ENCODE measurements around the gene PDGFC. TPM values are rescaled to one million over a fixed set of nuclear protein-coding genes. Genes with fewer than 3 reads are reported as not detected.

Gene PDGFC
- total RNA-seq, 1 donor from 2014 or later: 31.3 TPM

- H3K36me3 ChIP-seq: no peaks in the 10 kb centered on the region
- H3K9me3 ChIP-seq: no peaks in the 10 kb centered on the region
- ATAC-seq: no peak
- intact Hi-C loops (cut with DNase I): no loop called here
- no peak for DNase-seq
- no peak for TF ChIP-seq CTCF (IDR thresholded peaks at IDR 0.05)
- no peak overlapping the region for H3K27ac ChIP-seq
- H3K27me3 ChIP-seq: no peaks in the 10 kb centered on the region
- no peak overlapping the region for H3K4me3 ChIP-seq
- no peaks in the 10 kb centered on the region for H3K4me1 ChIP-seq
Measured at GRCh38 chr4:156725257-156725656, 246.3 kb downstream of the PDGFC start.

- Histone ChIP-seq H3K9me3 (no peaks in the 10 kb centered on the region), H3K4me3 (no peak overlapping the region), H3K36me3 (no peaks in the 10 kb centered on the region), H3K27ac (no peak overlapping the region), H3K27me3 (no peaks in the 10 kb centered on the region), H3K4me1 (no peaks in the 10 kb centered on the region)
- DNase-seq: no peak
- TF ChIP-seq CTCF (IDR thresholded peaks at IDR 0.05): no peak
- intact Hi-C loops (cut with DNase I): no loop called here
- peak; percentile 46 for ATAC-seq
Measured at GRCh38 chr4:156723951-156724668, 247.5 kb downstream of the PDGFC start.

GRCh38 chr4:156718226-156718625 is 253.4 kb downstream of the PDGFC start:
- ATAC-seq (peak; percentile 59), DNase-seq (no peak)
- intact Hi-C loops (cut with DNase I): no loop called here
- no peaks in the 10 kb centered on the region for H3K27me3 ChIP-seq
- no peaks in the 10 kb centered on the region for H3K36me3 ChIP-seq
- no peak overlapping the region for H3K4me3 ChIP-seq
- H3K9me3 ChIP-seq: no peaks in the 10 kb centered on the region
- no peak overlapping the region for H3K27ac ChIP-seq
- TF ChIP-seq CTCF (IDR thresholded peaks at IDR 0.05): no peak
- no peaks in the 10 kb centered on the region for H3K4me1 ChIP-seq

- Histone ChIP-seq H3K9me3 (no peaks in the 10 kb centered on the region), H3K4me1 (no peaks in the 10 kb centered on the region), H3K36me3 (no peaks in the 10 kb centered on the region), H3K4me3 (no peak overlapping the region), H3K27ac (no peak overlapping the region), H3K27me3 (no peaks in the 10 kb centered on the region)
- DNase-seq (no peak), ATAC-seq (no peak)
- intact Hi-C loops (cut with DNase I): no loop called here
- TF ChIP-seq CTCF (IDR thresholded peaks at IDR 0.05): no peak
Measured at GRCh38 chr4:156711193-156711590, 260.4 kb downstream of the PDGFC start.

Other genes starting within 250 kb of the PDGFC start
- gene GLRB, start 104.4 kb upstream of the PDGFC start, total RNA-seq: 6.5 TPM
- not detected for gene GRIA2, start 248.9 kb upstream of the PDGFC start, total RNA-seq